Esophagus muscularis mucosa (tissue), 4 donors: ENCODE data around the gene BANF1.

Experiments used
- EP300 ChIP-seq: sonication (generic); formaldehyde crosslinking; IDR thresholded peaks from one replicate; pipeline ENCODE4 v1.6.1; 2017; ENCODE audit warnings: antibody characterized with exemption
- POLR2A ChIP-seq: fragments of 450-650 bp; IDR thresholded peaks from one replicate; pipeline ENCODE4 v1.6.1; 2017; ENCODE audit warnings: antibody characterized with exemption, moderate library complexity, mild to moderate bottlenecking, low read depth
- TF ChIP-seq, protein P1 (sequence below), 3 experiments: fragments of 200-600 bp in 2 of 3; fragments of 450-650 bp in 1 of 3; sonication (generic) in 2 of 3; IDR thresholded peaks; one replicate each; pipeline ENCODE4 v1.5.1; 2017 to 2019; ENCODE audit warnings: antibody characterized with exemption in 3 of 3, mild to moderate bottlenecking in 2 of 3, moderate library complexity in 1 of 3

DNA sequence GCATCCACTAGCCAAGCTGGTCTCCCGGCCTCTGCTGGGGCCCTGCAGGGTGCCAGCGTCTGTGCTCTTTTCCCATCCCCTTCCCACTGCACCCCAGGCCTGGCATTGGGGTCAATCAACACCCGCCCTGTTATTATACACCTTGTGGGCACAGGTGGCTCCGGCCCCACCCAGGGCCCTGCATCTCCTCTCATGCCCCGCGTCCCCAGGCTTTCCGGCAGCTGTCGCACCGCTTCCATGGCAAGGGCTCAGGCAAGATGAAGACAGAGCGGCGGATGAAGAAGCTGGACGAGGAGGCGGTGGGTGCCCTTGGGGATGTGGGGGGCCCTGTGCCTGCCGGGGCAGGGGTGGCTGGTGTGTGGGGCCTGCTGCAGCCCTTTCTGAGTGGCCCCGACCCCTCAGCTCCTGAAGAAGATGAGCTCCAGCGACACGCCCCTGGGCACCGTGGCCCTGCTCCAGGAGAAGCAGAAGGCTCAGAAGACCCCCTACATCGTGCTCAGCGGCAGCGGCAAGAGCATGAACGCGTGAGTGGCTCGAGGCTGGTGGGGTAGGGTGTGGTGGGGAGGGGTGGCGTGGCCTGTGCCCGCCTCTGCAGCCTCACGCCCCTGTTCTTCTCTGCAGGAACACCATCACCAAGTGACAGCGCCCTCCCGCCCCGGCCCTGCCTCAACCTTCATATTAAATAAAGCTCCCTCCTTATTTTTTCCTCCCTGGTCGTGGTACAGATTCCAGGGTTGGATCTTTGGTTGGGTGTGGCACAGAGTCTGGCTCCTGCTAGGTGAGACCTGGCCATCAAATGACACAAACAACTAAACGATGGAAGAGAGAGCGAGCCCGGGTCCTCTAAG is 23.7 kb upstream of the BANF1 start:
- TF ChIP-seq, protein P1, sequence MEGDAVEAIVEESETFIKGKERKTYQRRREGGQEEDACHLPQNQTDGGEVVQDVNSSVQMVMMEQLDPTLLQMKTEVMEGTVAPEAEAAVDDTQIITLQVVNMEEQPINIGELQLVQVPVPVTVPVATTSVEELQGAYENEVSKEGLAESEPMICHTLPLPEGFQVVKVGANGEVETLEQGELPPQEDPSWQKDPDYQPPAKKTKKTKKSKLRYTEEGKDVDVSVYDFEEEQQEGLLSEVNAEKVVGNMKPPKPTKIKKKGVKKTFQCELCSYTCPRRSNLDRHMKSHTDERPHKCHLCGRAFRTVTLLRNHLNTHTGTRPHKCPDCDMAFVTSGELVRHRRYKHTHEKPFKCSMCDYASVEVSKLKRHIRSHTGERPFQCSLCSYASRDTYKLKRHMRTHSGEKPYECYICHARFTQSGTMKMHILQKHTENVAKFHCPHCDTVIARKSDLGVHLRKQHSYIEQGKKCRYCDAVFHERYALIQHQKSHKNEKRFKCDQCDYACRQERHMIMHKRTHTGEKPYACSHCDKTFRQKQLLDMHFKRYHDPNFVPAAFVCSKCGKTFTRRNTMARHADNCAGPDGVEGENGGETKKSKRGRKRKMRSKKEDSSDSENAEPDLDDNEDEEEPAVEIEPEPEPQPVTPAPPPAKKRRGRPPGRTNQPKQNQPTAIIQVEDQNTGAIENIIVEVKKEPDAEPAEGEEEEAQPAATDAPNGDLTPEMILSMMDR (IDR thresholded peaks at IDR 0.05): no peak
- no peak for TF ChIP-seq EP300
- TF ChIP-seq POLR2A: no peak
